Lung (tissue), 16 donors: ENCODE data around the gene ZNF846. TPM values are rescaled to one million over a fixed set of nuclear protein-coding genes. Genes with fewer than 3 reads are reported as not detected.
A peak's percentile ranks its signal among the peaks of the same experiment; 100 is the strongest.

Experiments
- ATAC-seq: fragments of 200-7000 bp; cut with Tn5 transposase; one replicate; pipeline ENCODE4 v1.9.1; 2020; ENCODE audit warnings: moderate number of reproducible peaks; ENCODE audit not compliant: insufficient read depth, low FRiP score
- DNase-seq, 3 donors: peaks; one replicate each; pipeline ENCODE4 v3.0.0-alpha.2; 2013 to 2017
- H3K27ac ChIP-seq, 2 donors: one replicate each; pipeline ENCODE4 v1.5.1; 2013; ENCODE audit warnings: mild to moderate bottlenecking in 2 of 2, moderate library complexity in 2 of 2, control low read depth in 1 of 2, inconsistent platforms in 1 of 2, low read depth in 1 of 2, low read length in 1 of 2
- H3K27me3 ChIP-seq, 3 donors: one replicate each; pipeline ENCODE4 v1.5.1; 2013; ENCODE audit warnings: low read length in 2 of 3; ENCODE audit not compliant: control insufficient read depth in 3 of 3, insufficient read depth in 3 of 3
- H3K36me3 ChIP-seq, 4 donors: one replicate each; pipeline ENCODE4 v1.5.1; 2013; ENCODE audit warnings: low read length in 4 of 4, mild to moderate bottlenecking in 1 of 4, moderate library complexity in 1 of 4; ENCODE audit not compliant: control insufficient read depth in 4 of 4, insufficient read depth in 4 of 4
- H3K4me1 ChIP-seq, 5 donors: one replicate each; pipeline ENCODE4 v1.5.1; 2013; ENCODE audit warnings: low read length in 5 of 5, mild to moderate bottlenecking in 2 of 5, moderate library complexity in 1 of 5; ENCODE audit not compliant: control insufficient read depth in 5 of 5, insufficient read depth in 5 of 5
- H3K4me3 ChIP-seq: one replicate; pipeline ENCODE4 v1.5.1; 2013; ENCODE audit warnings: mild to moderate bottlenecking, control low read depth, moderate library complexity
- H3K9ac ChIP-seq, 2 donors: one replicate each; pipeline ENCODE4 v1.5.1; 2013; ENCODE audit warnings: low read length in 2 of 2, control low read depth in 1 of 2; ENCODE audit not compliant: insufficient read depth in 1 of 2
- H3K9me3 ChIP-seq, 4 donors: one replicate each; pipeline ENCODE4 v1.5.1; 2013; ENCODE audit warnings: low read length in 3 of 4, mild to moderate bottlenecking in 1 of 4, moderate library complexity in 1 of 4; ENCODE audit not compliant: control insufficient read depth in 4 of 4, insufficient read depth in 3 of 4
- CTCF ChIP-seq: IDR thresholded peaks from 2 replicates; pipeline ENCODE4 v1.5.1; 2012; ENCODE audit warnings: mild to moderate bottlenecking; ENCODE audit errors: control extremely low read depth, extremely low read depth
- WGBS, 2 donors: extraction: QIAGEN DNeasy Blood & Tissue Kit; methylation state at CpG; one replicate each; pipeline ENCODE4 v1.1.7; 2013; 5-methylcytosine and 5-hydroxymethylcytosine counted together
- long read RNA-seq, 5 donors: transcript quantifications; one replicate each; lab custom pipeline, GENCODE V29; 2026
- polyA plus RNA-seq, 2 donors: library from polyadenylated mRNA; stranded (reverse); fragments of 200-250 nt; gene quantifications; one replicate each; pipeline ENCODE4 v1.2.1, GENCODE V29; 2013
- total RNA-seq, 2 donors: library from RNA; depleted of rRNA in 1 of 2; stranded (reverse); fragments of >200 nt in 1 of 2; gene quantifications; one replicate each; pipeline ENCODE4 v1.2.1, GENCODE V29; 2014 to 2021
- donor health status: control.
- donor health status: control.
- donor health status: Bipolar disorder and iron deficiency.
- donor health status: healthy.
- donor health status: DM: yes; HTN: yes; CAD: no.

Gene ZNF846
- total RNA-seq (10 to 100 TPM; 10.5 to 30.9 TPM), polyA plus RNA-seq (1 to 10 TPM; 3.2 to 7.4 TPM)
- long read RNA-seq, donor 1, partial matches to known transcripts, result 0 of 2 reads
- long read RNA-seq, donor 1, other reads (novel, unspliced or antisense), result 0 of 2 reads
- long read RNA-seq, donor 2, result 0 reads
- long read RNA-seq, donor 3, partial matches to known transcripts, result 9 of 9 reads
- long read RNA-seq, donor 3, other reads (novel, unspliced or antisense), result 0 of 9 reads
- long read RNA-seq, donor 4, result 0 reads
- long read RNA-seq, donor 5, partial matches to known transcripts, result 0 of 1 reads
- long read RNA-seq, donor 5, other reads (novel, unspliced or antisense), result 0 of 1 reads

- Histone ChIP-seq H3K9ac (peak within 1 kb of the TSS; percentile 72 to 97), H3K27me3 (no peaks in the 10 kb centered on the region), H3K9me3 (peaks cover 0 to 3% (median 2%) of the 10 kb centered on the region in 4 donors), H3K4me1 (peaks cover 0 to 12% (median 1%) of the 10 kb centered on the region in 5 donors), H3K36me3 (peaks cover 0 to 8% (median 4%) of the 10 kb centered on the region in 4 donors), H3K27ac (peak within 1 kb of the TSS; percentile 87 to 96), H3K4me3 (peak within 1 kb of the TSS; percentile 43)
- TF ChIP-seq CTCF, result no peak
- WGBS, 2 donors, result 0% methylated on average over 63 to 65 of the region's 65 CpGs
- peak; percentile 96 for ATAC-seq
- DNase-seq, result peak; percentile 97 to 98 (median 98)
Measured at GRCh38 chr19:9768175-9769112, at the start of gene ZNF846. ZNF846 (minus strand) TSS chr19:9768738; CDS start chr19:9764950, 3,788 bp downstream.

- 4% methylated on average over 38 to 39 of the region's 39 CpGs for WGBS, 2 donors
- no peak for ATAC-seq
Measured at GRCh38 chr19:9818175-9818733, 49.7 kb upstream of the ZNF846 start.

GRCh38 chr19:9811139-9811538 is 42.6 kb upstream of the ZNF846 start:
- whole genome bisulfite sequencing, 2 donors, result 98% methylated on average over 21 of the region's 21 CpGs
- Histone ChIP-seq H3K4me3 (no peak overlapping the region), H3K4me1 (no peaks in the 10 kb centered on the region), H3K27ac (no peak overlapping the region), H3K36me3 (peaks cover 14 to 32% (median 18%) of the 10 kb centered on the region in 4 donors), H3K9ac (no peak overlapping the region), H3K27me3 (no peaks in the 10 kb centered on the region), H3K9me3 (peaks cover 0 to 2% (median 0%) of the 10 kb centered on the region in 4 donors)
- no peak for ATAC-seq
- DNase-seq, result no peak
- TF ChIP-seq CTCF, result no peak

More at GRCh38 chr19:9818175-9818733, 49.7 kb upstream of the ZNF846 start:
- Histone ChIP-seq H3K36me3 (peaks cover 0 to 3% (median 0%) of the 10 kb centered on the region in 4 donors), H3K9ac (peak overlapping the region; percentile 73 to 93), H3K4me3 (peak overlapping the region; percentile 96), H3K27me3 (no peaks in the 10 kb centered on the region), H3K9me3 (peaks cover 0 to 2% (median 0%) of the 10 kb centered on the region in 4 donors), H3K27ac (peak overlapping the region; percentile 94 to 99), H3K4me1 (peaks cover 0 to 14% (median 6%) of the 10 kb centered on the region in 5 donors)
- no peak for DNase-seq
- no peak for TF ChIP-seq CTCF
